DMS53 (cell line): ENCODE data around the gene RBMX.

Experiments used
- DNase-seq: peaks from one replicate; lab custom pipeline; 2025; lab: John Stamatoyannopoulos, UW

RBMX gene

GRCh38 chrX:136835761-136836160 is 44.8 kb downstream of the RBMX start:
- DNase-seq: no peak

- DNase-seq: no peak
These were observed 51.1 kb downstream of the RBMX start for GRCh38 chrX:136829413-136829812.

- DNase-seq: no peak
These were observed 51.7 kb downstream of the RBMX start for GRCh38 chrX:136828830-136829229.

- DNase-seq: peak; percentile 63
These were observed 53.5 kb downstream of the RBMX start for GRCh38 chrX:136827026-136827425.

- no peak for DNase-seq
These were observed 54.8 kb downstream of the RBMX start for GRCh38 chrX:136825771-136826170.
